K562 (cell line): ENCODE results near the gene MVP. TPM values are rescaled to one million over a fixed set of nuclear protein-coding genes. Genes with fewer than 3 reads are reported as not detected.

Experiments
- E2F3 ChIP-seq: fragments of 250-450 bp; sonication (Bioruptor Pico); IDR thresholded peaks from 2 replicates; pipeline ENCODE4 v1.4.0; 2020; ENCODE audit warnings: mild to moderate bottlenecking
- ETS2 ChIP-seq: IDR thresholded peaks from 2 replicates; pipeline ENCODE4 v1.6.1; 2016; ENCODE audit warnings: borderline replicate concordance, missing genetic modification characterization, mild to moderate bottlenecking, moderate library complexity, missing compliant biosample characterization; ENCODE audit not compliant: poor library complexity, severe bottlenecking
- ETV6 ChIP-seq, 3 experiments: fragments of 150-350 bp in 1 of 3; sonication (generic) in 1 of 3; formaldehyde crosslinking in 1 of 3; IDR thresholded peaks; 2 replicates each; pipeline versions ENCODE4 v1.6.1 to v1.8.0; 2014 to 2022; ENCODE audit warnings: borderline replicate concordance in 2 of 3, low read depth in 2 of 3, antibody characterized with exemption in 1 of 3, low read length in 1 of 3, mild to moderate bottlenecking in 1 of 3, missing genetic modification reagents in 1 of 3
- GABPA ChIP-seq: fragments of 200-800 bp; sonication (Bioruptor generic); conservative IDR thresholded peaks from 2 replicates; pipeline ENCODE4 v1.6.1; 2016; ENCODE audit warnings: low read depth, missing genetic modification characterization, missing compliant biosample characterization
- JUND ChIP-seq, 2 experiments: IDR thresholded peaks; 2 replicates in 1 of 2; 3 replicates in 1 of 2; pipeline ENCODE4 v1.6.1; 2011; ENCODE audit warnings: borderline replicate concordance in 2 of 2, low read depth in 2 of 2, low read length in 2 of 2, improper control_type of control experiment in 1 of 2, missing biosample characterization in 1 of 2, missing genetic modification characterization in 1 of 2, missing genetic modification reagents in 1 of 2
- NFRKB ChIP-seq: fragments of 450-650 bp; IDR thresholded peaks from 2 replicates; pipeline ENCODE4 v1.6.1; 2016; ENCODE audit warnings: low read depth
- NFYB ChIP-seq: IDR thresholded peaks from 2 replicates; pipeline ENCODE4 v1.6.1; 2011; ENCODE audit warnings: mild to moderate bottlenecking, moderate library complexity; ENCODE audit not compliant: insufficient read length; ENCODE audit errors: extremely low read depth
- PML ChIP-seq: IDR thresholded peaks from 2 replicates; pipeline ENCODE4 v1.6.1; 2012; ENCODE audit warnings: low read length, inconsistent platforms
- WHSC1 ChIP-seq: IDR thresholded peaks from one replicate; pipeline ENCODE4 v1.6.1; 2012; ENCODE audit warnings: low read length, control low read depth, inconsistent platforms
- ZNF354B ChIP-seq: fragments of 250-450 bp; sonication (Bioruptor Pico); IDR thresholded peaks from 2 replicates; pipeline ENCODE4 v1.4.0; 2020
- ZSCAN32 ChIP-seq: fragments of 450-650 bp; formaldehyde crosslinking; IDR thresholded peaks from 2 replicates; pipeline ENCODE4 v1.4.0; 2020; ENCODE audit warnings: mild to moderate bottlenecking, moderate library complexity
- polyA plus RNA-seq, 8 experiments: library from polyadenylated mRNA; depleted of rRNA in 4 of 8; stranded (reverse) in 5 of 8; unstranded in 3 of 8; fragments of >200 nt; fragmentation: Nextera tagmentation in 2 of 8; fragmentation: Illumina TruSeq in 1 of 8; extraction: Ambion mirVana in 2 of 8; extraction: Trizol in 1 of 8; gene quantifications; 2 replicates each; pipeline versions ENCODE4 v1.2.1 to v1.2.3, GENCODE V29; 2011 to 2014; ENCODE audit warnings: inconsistent platforms in 1 of 8, missing spikeins in 1 of 8
- total RNA-seq, 7 experiments: library from RNA; depleted of rRNA in 6 of 7; stranded (reverse); fragments of >200 nt in 6 of 7; fragmentation: Illumina TruSeq in 2 of 7; extraction: Trizol in 2 of 7; gene quantifications; 2 replicates each; pipeline versions ENCODE4 v1.2.1 to v1.2.3, GENCODE V29; 2011 to 2021; ENCODE audit warnings: low replicate concordance in 1 of 7
- TF ChIP-seq, protein P1 (sequence below): fragments of 200-800 bp; sonication (Bioruptor generic); IDR thresholded peaks from 2 replicates; pipeline ENCODE4 v1.6.1; 2017; ENCODE audit warnings: missing genetic modification characterization, missing compliant biosample characterization
- TF ChIP-seq, protein P2 (sequence below): sonication (generic); formaldehyde crosslinking; IDR thresholded peaks from 2 replicates; pipeline ENCODE4 v1.8.1; 2023; ENCODE audit warnings: mild to moderate bottlenecking, missing genetic modification reagents
- TF ChIP-seq, protein P3 (sequence below), 2 experiments: IDR thresholded peaks; 2 replicates each; pipeline ENCODE4 v1.6.1; 2012; ENCODE audit warnings: improper control_type of control experiment in 2 of 2, low read depth in 2 of 2, low read length in 2 of 2, borderline replicate concordance in 1 of 2
- TF ChIP-seq, protein P4 (sequence below), 3 experiments: fragments of 200-800 bp in 1 of 3; fragments of 250-450 bp in 1 of 3; fragments of 450-650 bp in 1 of 3; sonication (Bioruptor Pico) in 1 of 3; sonication (Bioruptor generic) in 1 of 3; formaldehyde crosslinking in 1 of 3; IDR thresholded peaks; 2 replicates each; pipeline versions ENCODE4 v1.6.1 to v1.8.0; 2016 to 2022; ENCODE audit warnings: mild to moderate bottlenecking in 2 of 3, missing genetic modification characterization in 2 of 3, missing compliant biosample characterization in 1 of 3, moderate library complexity in 1 of 3

Gene MVP
- total and polyA plus RNA-seq, 9 of the 15 experiments (the other 6 are each of a cell fraction or from before 2014, with no cell fraction given) = 0.39 to 1.9 (median 0.76) TPM; not detected in 2

DNA sequence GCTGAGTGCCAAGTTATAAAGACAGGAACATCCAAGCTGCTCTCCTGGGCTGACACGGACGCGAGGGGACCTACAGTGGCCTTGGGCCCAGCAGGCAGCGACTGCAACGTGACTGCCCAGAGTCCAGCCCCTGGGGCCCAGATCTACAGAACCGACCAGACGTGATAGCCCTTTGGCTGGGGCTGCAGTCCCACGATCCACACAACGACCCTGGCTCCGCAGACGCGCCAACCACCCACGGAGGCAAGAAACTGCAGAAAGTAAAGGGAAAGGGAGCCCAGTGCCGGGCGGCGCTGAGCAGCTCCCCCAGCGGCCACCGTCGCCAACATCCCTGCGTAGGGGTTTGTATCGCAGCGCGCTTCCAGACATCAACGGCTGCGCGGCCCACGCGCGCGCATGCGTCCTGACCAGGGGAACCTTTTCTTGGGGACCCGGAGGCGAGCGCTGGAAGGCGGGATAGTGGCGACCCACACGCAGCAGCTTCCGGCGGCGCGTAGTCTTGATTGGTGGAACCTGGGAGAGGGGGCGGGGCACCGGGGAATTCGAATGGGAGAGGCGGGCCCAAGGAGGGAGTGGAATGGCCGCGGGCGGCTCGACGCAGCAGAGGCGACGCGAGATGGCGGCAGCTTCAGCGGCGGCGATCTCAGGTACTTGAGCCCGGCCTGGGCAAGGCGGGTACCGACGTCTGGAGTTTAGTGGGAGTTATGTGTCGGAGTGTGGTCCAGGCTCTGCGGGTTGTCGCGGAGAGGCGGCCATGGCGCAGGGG, 29.9 kb upstream of the MVP start, which contains the start of gene KIF22 (continued):
- TF ChIP-seq, protein P1, sequence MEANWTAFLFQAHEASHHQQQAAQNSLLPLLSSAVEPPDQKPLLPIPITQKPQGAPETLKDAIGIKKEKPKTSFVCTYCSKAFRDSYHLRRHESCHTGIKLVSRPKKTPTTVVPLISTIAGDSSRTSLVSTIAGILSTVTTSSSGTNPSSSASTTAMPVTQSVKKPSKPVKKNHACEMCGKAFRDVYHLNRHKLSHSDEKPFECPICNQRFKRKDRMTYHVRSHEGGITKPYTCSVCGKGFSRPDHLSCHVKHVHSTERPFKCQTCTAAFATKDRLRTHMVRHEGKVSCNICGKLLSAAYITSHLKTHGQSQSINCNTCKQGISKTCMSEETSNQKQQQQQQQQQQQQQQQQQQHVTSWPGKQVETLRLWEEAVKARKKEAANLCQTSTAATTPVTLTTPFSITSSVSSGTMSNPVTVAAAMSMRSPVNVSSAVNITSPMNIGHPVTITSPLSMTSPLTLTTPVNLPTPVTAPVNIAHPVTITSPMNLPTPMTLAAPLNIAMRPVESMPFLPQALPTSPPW = peak; percentile 74; the same call in 1 of the 2 replicates
- TF ChIP-seq ETV6 (IDR thresholded peaks at IDR 0.05; ENCODE audit: borderline replicate concordance in 1 of 2, low read depth in 2 of 2, low read length in 1 of 2) (no peak; a peak in 1 of 4 replicates), ETV6 (CRISPR knock-in tag; IDR thresholded peaks at IDR 0.05; ENCODE audit: borderline replicate concordance) (0 out of 2 replicates have a peak, but pooled peaks have one; percentile 25), NFRKB (peak; percentile 94), ZSCAN32 (CRISPR knock-in tag) (no peak), GABPA (tag) (peak; percentile 98), JUND (IDR thresholded peaks at IDR 0.05; ENCODE audit: borderline replicate concordance, low read depth, low read length) (peak; percentile 64; the same call in 1 of the 2 replicates), JUND (tag; IDR thresholded peaks at IDR 0.05; ENCODE audit: borderline replicate concordance, low read depth, low read length) (peak; percentile 49; the same call in 1 of the 3 replicates), WHSC1 (no peak), ZNF354B (CRISPR knock-in tag) (no peak), ETS2 (tag) (no peak), NFYB (peak; percentile 91), PML (0 out of 2 replicates have a peak, but pooled peaks have one; percentile 39), E2F3 (CRISPR knock-in tag) (0 out of 2 replicates have a peak, but pooled peaks have one; percentile 58)
- TF ChIP-seq, protein P2, sequence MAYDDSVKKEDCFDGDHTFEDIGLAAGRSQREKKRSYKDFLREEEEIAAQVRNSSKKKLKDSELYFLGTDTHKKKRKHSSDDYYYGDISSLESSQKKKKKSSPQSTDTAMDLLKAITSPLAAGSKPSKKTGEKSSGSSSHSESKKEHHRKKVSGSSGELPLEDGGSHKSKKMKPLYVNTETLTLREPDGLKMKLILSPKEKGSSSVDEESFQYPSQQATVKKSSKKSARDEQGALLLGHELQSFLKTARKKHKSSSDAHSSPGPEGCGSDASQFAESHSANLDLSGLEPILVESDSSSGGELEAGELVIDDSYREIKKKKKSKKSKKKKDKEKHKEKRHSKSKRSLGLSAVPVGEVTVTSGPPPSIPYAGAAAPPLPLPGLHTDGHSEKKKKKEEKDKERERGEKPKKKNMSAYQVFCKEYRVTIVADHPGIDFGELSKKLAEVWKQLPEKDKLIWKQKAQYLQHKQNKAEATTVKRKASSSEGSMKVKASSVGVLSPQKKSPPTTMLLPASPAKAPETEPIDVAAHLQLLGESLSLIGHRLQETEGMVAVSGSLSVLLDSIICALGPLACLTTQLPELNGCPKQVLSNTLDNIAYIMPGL (CRISPR knock-in tag) = no peak; the same call in 1 of the 2 replicates
- TF ChIP-seq, protein P3, sequence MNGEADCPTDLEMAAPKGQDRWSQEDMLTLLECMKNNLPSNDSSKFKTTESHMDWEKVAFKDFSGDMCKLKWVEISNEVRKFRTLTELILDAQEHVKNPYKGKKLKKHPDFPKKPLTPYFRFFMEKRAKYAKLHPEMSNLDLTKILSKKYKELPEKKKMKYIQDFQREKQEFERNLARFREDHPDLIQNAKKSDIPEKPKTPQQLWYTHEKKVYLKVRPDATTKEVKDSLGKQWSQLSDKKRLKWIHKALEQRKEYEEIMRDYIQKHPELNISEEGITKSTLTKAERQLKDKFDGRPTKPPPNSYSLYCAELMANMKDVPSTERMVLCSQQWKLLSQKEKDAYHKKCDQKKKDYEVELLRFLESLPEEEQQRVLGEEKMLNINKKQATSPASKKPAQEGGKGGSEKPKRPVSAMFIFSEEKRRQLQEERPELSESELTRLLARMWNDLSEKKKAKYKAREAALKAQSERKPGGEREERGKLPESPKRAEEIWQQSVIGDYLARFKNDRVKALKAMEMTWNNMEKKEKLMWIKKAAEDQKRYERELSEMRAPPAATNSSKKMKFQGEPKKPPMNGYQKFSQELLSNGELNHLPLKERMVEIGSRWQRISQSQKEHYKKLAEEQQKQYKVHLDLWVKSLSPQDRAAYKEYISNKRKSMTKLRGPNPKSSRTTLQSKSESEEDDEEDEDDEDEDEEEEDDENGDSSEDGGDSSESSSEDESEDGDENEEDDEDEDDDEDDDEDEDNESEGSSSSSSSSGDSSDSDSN (IDR thresholded peaks at IDR 0.05; ENCODE audit: borderline replicate concordance in 1 of 2, low read depth in 2 of 2, low read length in 2 of 2) = peak; percentile 36 to 79; a peak in 2 of 4 replicates
- TF ChIP-seq, protein P4, sequence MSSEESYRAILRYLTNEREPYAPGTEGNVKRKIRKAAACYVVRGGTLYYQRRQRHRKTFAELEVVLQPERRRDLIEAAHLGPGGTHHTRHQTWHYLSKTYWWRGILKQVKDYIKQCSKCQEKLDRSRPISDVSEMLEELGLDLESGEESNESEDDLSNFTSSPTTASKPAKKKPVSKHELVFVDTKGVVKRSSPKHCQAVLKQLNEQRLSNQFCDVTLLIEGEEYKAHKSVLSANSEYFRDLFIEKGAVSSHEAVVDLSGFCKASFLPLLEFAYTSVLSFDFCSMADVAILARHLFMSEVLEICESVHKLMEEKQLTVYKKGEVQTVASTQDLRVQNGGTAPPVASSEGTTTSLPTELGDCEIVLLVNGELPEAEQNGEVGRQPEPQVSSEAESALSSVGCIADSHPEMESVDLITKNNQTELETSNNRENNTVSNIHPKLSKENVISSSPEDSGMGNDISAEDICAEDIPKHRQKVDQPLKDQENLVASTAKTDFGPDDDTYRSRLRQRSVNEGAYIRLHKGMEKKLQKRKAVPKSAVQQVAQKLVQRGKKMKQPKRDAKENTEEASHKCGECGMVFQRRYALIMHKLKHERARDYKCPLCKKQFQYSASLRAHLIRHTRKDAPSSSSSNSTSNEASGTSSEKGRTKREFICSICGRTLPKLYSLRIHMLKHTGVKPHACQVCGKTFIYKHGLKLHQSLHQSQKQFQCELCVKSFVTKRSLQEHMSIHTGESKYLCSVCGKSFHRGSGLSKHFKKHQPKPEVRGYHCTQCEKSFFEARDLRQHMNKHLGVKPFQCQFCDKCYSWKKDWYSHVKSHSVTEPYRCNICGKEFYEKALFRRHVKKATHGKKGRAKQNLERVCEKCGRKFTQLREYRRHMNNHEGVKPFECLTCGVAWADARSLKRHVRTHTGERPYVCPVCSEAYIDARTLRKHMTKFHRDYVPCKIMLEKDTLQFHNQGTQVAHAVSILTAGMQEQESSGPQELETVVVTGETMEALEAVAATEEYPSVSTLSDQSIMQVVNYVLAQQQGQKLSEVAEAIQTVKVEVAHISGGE (CRISPR knock-in tag; IDR thresholded peaks at IDR 0.05) = peak; percentile 94 to 99 (median 98)
